Measurements from ENCODE around the gene NPAS2.

Gene NPAS2

DNA sequence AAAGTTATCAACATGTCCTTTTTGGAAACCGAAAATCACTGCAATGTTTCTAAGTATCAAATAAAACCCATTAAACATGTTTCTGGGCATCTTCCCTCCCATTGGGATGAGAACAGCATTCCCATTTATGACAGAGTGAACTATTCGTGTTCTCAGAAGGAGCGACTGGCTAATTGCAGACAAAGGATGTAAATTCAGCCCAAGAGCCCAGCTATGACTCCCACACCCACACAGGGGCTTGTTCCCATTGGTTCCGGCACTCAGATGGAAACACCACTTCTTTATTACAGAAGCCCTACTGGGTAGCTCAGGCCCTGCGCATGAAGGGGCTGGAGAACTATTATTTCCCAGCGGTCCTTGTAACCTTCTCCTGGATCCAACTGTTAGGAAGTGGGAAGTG is 16.6 kb upstream of the NPAS2 start:
- Histone ChIP-seq H3K27me3 (replicated peaks; ENCODE audit: insufficient read depth, low read length) (no peaks in the 10 kb centered on the region), H3F3A (ENCODE audit: insufficient read depth, low read length) (no peaks in the 10 kb centered on the region), H2AFZ (ENCODE audit: low read length) (no peak overlapping the region), H3K36me3 (replicated peaks; ENCODE audit: insufficient read depth, low read length) (no peaks in the 10 kb centered on the region), H3K4me1 (ENCODE audit: low read length) (no peaks in the 10 kb centered on the region), H3K4me2 (ENCODE audit: low read depth, low read length) (no peak overlapping the region), H3K9ac (ENCODE audit: low read length) (no peak overlapping the region), H4K20me1 (ENCODE audit: insufficient read depth, low read length) (no peaks in the 10 kb centered on the region), H3K79me2 (ENCODE audit: low read length) (no peaks in the 10 kb centered on the region), H3K9me3 (replicated peaks; ENCODE audit: insufficient read depth, low read length) (no peaks in the 10 kb centered on the region), H3K27ac (ENCODE audit: low read length) (no peak overlapping the region), H3K9me2 (replicated peaks; ENCODE audit: insufficient read depth, low read length) (no peaks in the 10 kb centered on the region), H3K4me3 (ENCODE audit: low read length) (no peak overlapping the region)
- TF ChIP-seq CTCF (IDR thresholded peaks at IDR 0.05; ENCODE audit: low read length): no peak
- no peak for TF ChIP-seq EZH2phosphoT487 (IDR thresholded peaks at IDR 0.05; ENCODE audit: low read length)
- no peak for TF ChIP-seq EZH2 (optimal IDR thresholded peaks at IDR 0.05; ENCODE audit: low read depth, low read length)
- no peak for DNase-seq

- DNase-seq: no peak
- Histone ChIP-seq H3K9ac (ENCODE audit: low read length) (no peak overlapping the region), H3F3A (ENCODE audit: insufficient read depth, low read length) (no peaks in the 10 kb centered on the region), H3K4me3 (ENCODE audit: low read length) (no peak overlapping the region), H3K27ac (ENCODE audit: low read length) (no peak overlapping the region), H3K9me3 (replicated peaks; ENCODE audit: insufficient read depth, low read length) (no peaks in the 10 kb centered on the region), H3K79me2 (ENCODE audit: low read length) (no peaks in the 10 kb centered on the region), H4K20me1 (ENCODE audit: insufficient read depth, low read length) (no peaks in the 10 kb centered on the region), H3K27me3 (replicated peaks; ENCODE audit: insufficient read depth, low read length) (no peaks in the 10 kb centered on the region), H3K4me2 (ENCODE audit: low read depth, low read length) (no peak overlapping the region), H3K9me2 (replicated peaks; ENCODE audit: insufficient read depth, low read length) (no peaks in the 10 kb centered on the region), H2AFZ (ENCODE audit: low read length) (no peak overlapping the region), H3K4me1 (ENCODE audit: low read length) (no peaks in the 10 kb centered on the region), H3K36me3 (replicated peaks; ENCODE audit: insufficient read depth, low read length) (no peaks in the 10 kb centered on the region)
- no peak for TF ChIP-seq CTCF (IDR thresholded peaks at IDR 0.05; ENCODE audit: low read length)
- no peak for TF ChIP-seq EZH2phosphoT487 (IDR thresholded peaks at IDR 0.05; ENCODE audit: low read length)
- no peak for TF ChIP-seq EZH2 (optimal IDR thresholded peaks at IDR 0.05; ENCODE audit: low read depth, low read length)
Measured at GRCh38 chr2:100806550-100806949, 13.4 kb upstream of the NPAS2 start.

- H3F3A ChIP-seq (ENCODE audit: insufficient read depth, low read length): no peaks in the 10 kb centered on the region
- H3K4me2 ChIP-seq (ENCODE audit: low read depth, low read length): no peak overlapping the region
- H3K9me2 ChIP-seq (replicated peaks; ENCODE audit: insufficient read depth, low read length): no peaks in the 10 kb centered on the region
- TF ChIP-seq EZH2 (optimal IDR thresholded peaks at IDR 0.05; ENCODE audit: low read depth, low read length) (no peak), CTCF (IDR thresholded peaks at IDR 0.05; ENCODE audit: low read length) (no peak), EZH2phosphoT487 (IDR thresholded peaks at IDR 0.05; ENCODE audit: low read length) (no peak)
- no peaks in the 10 kb centered on the region for H4K20me1 ChIP-seq (ENCODE audit: insufficient read depth, low read length)
- H3K27ac ChIP-seq (ENCODE audit: low read length): no peak overlapping the region
- H3K36me3 ChIP-seq (replicated peaks; ENCODE audit: insufficient read depth, low read length): no peaks in the 10 kb centered on the region
- no peak overlapping the region for H2AFZ ChIP-seq (ENCODE audit: low read length)
- H3K9me3 ChIP-seq (replicated peaks; ENCODE audit: insufficient read depth, low read length): no peaks in the 10 kb centered on the region
- H3K4me3 ChIP-seq (ENCODE audit: low read length): no peak overlapping the region
- no peaks in the 10 kb centered on the region for H3K27me3 ChIP-seq (replicated peaks; ENCODE audit: insufficient read depth, low read length)
- no peak for DNase-seq
- H3K79me2 ChIP-seq (ENCODE audit: low read length): no peaks in the 10 kb centered on the region
- no peaks in the 10 kb centered on the region for H3K4me1 ChIP-seq (ENCODE audit: low read length)
- no peak overlapping the region for H3K9ac ChIP-seq (ENCODE audit: low read length)
Measured at GRCh38 chr2:100807707-100808106, 12.2 kb upstream of the NPAS2 start.

All from MM.1S (cell line).